KMS-11 (cell line): ENCODE measurements around the gene BABAM2.
A peak's percentile ranks its signal among the peaks of the same experiment; 100 is the strongest.

ENCODE experiments used
- H2AFZ ChIP-seq: fragments of 200-600 bp; sonication (generic); 2 replicates; pipeline ENCODE4 v1.6.1; 2016; ENCODE audit warnings: antibody characterized with exemption, mixed run types, low read depth
- H3K27ac ChIP-seq: fragments of 200-600 bp; sonication (generic); 2 replicates; pipeline ENCODE4 v1.6.1; 2016; ENCODE audit warnings: mild to moderate bottlenecking, mixed run types
- H3K27me3 ChIP-seq: fragments of 200-600 bp; sonication (generic); 2 replicates; pipeline ENCODE4 v1.6.1; 2017; ENCODE audit warnings: mild to moderate bottlenecking, low read depth, mixed run types, moderate library complexity; ENCODE audit not compliant: insufficient read depth
- H3K36me3 ChIP-seq: fragments of 200-600 bp; sonication (generic); 2 replicates; pipeline ENCODE4 v1.6.1; 2017; ENCODE audit warnings: mild to moderate bottlenecking, mixed run types; ENCODE audit not compliant: insufficient read depth
- H3K4me1 ChIP-seq: fragments of 200-600 bp; sonication (generic); 2 replicates; pipeline ENCODE4 v1.6.1; 2016; ENCODE audit warnings: mild to moderate bottlenecking, low read depth, mixed run types; ENCODE audit not compliant: poor library complexity, severe bottlenecking
- H3K4me2 ChIP-seq: fragments of 200-600 bp; sonication (generic); 2 replicates; pipeline ENCODE4 v1.7.0; 2016; ENCODE audit warnings: mild to moderate bottlenecking, mixed run types
- H3K4me3 ChIP-seq: fragments of 200-600 bp; sonication (generic); IDR thresholded peaks from 2 replicates; pipeline ENCODE4 v1.6.1; 2017; ENCODE audit warnings: low read depth, low read length, mixed read lengths; ENCODE audit not compliant: insufficient read depth
- H3K79me2 ChIP-seq: fragments of 200-600 bp; sonication (generic); 2 replicates; pipeline ENCODE4 v1.6.1; 2016; ENCODE audit warnings: low read depth, mixed run types; ENCODE audit not compliant: insufficient read depth
- H3K9ac ChIP-seq: fragments of 200-600 bp; sonication (generic); 2 replicates; pipeline ENCODE4 v1.6.1; 2016; ENCODE audit warnings: mild to moderate bottlenecking, mixed run types
- H4K20me1 ChIP-seq: fragments of 200-600 bp; sonication (generic); 2 replicates; pipeline ENCODE4 v1.6.1; 2016; ENCODE audit warnings: mild to moderate bottlenecking, mixed run types; ENCODE audit not compliant: insufficient read depth
- TF ChIP-seq, protein P1 (sequence below): fragments of 200-600 bp; sonication (generic); conservative IDR thresholded peaks from 2 replicates; pipeline ENCODE4 v1.6.1; 2017; ENCODE audit warnings: low read depth, mild to moderate bottlenecking, antibody characterized with exemption, low read length, moderate library complexity, mixed read lengths

Gene BABAM2

DNA sequence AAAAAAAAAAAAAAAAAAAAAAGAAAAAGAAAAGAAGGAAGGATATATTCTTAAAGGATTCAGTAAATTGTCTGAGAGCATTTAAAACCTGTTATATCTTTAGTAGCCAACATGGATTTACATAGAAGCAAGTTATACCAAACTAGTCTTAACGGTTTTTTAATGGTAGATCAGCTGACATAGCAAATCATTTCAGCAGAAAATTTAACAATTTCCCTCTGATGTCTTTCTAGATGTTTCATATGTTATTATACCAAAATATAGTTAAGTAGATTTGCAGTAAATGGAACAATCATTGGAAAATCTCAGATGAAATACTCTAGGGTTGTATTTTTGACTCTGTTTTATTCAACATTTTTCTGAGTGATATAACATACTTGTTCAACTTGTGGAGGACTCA is 72.9 kb downstream of the BABAM2 start:
- Histone ChIP-seq H3K4me1 (peaks cover 84% of the 10 kb centered on the region), H3K4me3 (no peak overlapping the region), H4K20me1 (no peaks in the 10 kb centered on the region), H3K4me2 (no peak overlapping the region), H2AFZ (no peak overlapping the region), H3K27me3 (no peaks in the 10 kb centered on the region), H3K36me3 (no peaks in the 10 kb centered on the region), H3K27ac (no peak overlapping the region), H3K9ac (no peak overlapping the region), H3K79me2 (peaks cover 32% of the 10 kb centered on the region; the same call in 1 of the 2 replicates)
- TF ChIP-seq, protein P1, sequence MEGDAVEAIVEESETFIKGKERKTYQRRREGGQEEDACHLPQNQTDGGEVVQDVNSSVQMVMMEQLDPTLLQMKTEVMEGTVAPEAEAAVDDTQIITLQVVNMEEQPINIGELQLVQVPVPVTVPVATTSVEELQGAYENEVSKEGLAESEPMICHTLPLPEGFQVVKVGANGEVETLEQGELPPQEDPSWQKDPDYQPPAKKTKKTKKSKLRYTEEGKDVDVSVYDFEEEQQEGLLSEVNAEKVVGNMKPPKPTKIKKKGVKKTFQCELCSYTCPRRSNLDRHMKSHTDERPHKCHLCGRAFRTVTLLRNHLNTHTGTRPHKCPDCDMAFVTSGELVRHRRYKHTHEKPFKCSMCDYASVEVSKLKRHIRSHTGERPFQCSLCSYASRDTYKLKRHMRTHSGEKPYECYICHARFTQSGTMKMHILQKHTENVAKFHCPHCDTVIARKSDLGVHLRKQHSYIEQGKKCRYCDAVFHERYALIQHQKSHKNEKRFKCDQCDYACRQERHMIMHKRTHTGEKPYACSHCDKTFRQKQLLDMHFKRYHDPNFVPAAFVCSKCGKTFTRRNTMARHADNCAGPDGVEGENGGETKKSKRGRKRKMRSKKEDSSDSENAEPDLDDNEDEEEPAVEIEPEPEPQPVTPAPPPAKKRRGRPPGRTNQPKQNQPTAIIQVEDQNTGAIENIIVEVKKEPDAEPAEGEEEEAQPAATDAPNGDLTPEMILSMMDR, result no peak

- no peak overlapping the region for H3K4me3 ChIP-seq
- H2AFZ ChIP-seq, result no peak overlapping the region
- peaks cover 78% of the 10 kb centered on the region for H3K4me1 ChIP-seq
- H3K27me3 ChIP-seq, result no peaks in the 10 kb centered on the region
- TF ChIP-seq, protein P1, result no peak
- no peak overlapping the region for H3K9ac ChIP-seq
- H3K36me3 ChIP-seq, result no peaks in the 10 kb centered on the region
- no peak overlapping the region for H3K27ac ChIP-seq
- no peak overlapping the region for H3K4me2 ChIP-seq
- H4K20me1 ChIP-seq, result no peaks in the 10 kb centered on the region
- H3K79me2 ChIP-seq, result peaks cover 32% of the 10 kb centered on the region; the same call in 1 of the 2 replicates
These were observed 73.5 kb downstream of the BABAM2 start for GRCh38 chr2:27964067-27964466.

DNA sequence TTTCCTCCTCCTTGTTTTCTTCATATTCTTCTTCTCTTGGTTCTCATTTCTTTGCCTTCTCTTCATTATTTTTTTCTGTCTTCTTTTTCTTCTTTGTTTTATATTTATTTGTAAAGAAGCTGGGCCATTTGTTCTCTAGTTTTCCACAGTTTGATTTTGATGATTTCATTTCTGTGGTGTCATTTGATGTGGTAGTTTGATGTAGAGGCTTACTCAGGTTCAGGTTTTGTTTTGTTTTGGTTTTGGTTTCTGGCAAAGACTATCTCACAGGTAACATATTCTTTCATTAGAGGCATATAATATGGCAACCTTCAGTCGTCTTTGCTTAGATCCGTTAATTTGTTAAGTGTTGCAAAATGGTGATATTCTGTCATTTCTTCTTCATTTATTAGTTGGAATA is 75.3 kb downstream of the BABAM2 start:
- TF ChIP-seq, protein P1, result no peak
- no peak overlapping the region for H3K4me3 ChIP-seq
- no peaks in the 10 kb centered on the region for H4K20me1 ChIP-seq
- peak overlapping the region; percentile 71 for H3K27ac ChIP-seq
- H3K36me3 ChIP-seq, result no peaks in the 10 kb centered on the region
- peaks cover 32% of the 10 kb centered on the region; the same call in 1 of the 2 replicates for H3K79me2 ChIP-seq
- peak overlapping the region; percentile 88 for H3K4me2 ChIP-seq
- H3K4me1 ChIP-seq, result peaks cover 64% of the 10 kb centered on the region
- H3K9ac ChIP-seq, result peak overlapping the region; percentile 18; the same call in 1 of the 2 replicates
- no peaks in the 10 kb centered on the region for H3K27me3 ChIP-seq
- H2AFZ ChIP-seq, result peak overlapping the region; percentile 13; the same call in 1 of the 2 replicates

DNA sequence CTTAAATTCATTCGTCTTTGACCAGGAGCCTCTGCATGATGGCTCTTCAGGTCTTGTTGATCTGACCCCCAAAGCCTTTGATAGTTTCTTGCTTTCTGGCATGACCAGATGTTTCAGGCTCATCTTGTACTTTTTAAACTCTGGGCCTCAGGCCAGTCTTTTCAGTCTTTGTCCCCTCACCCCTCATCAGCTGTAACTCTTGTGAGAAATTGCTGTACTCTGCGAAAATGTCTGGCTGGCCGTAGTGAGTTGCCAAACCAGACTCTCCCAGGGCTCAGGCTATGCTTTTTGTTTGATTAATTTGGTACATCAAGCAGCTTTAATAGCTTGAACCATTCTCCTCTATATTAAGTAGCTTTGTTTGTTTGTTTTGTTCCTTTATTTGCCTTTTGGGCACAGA is 75.9 kb downstream of the BABAM2 start:
- no peaks in the 10 kb centered on the region for H4K20me1 ChIP-seq
- H3K4me3 ChIP-seq, result no peak overlapping the region
- peak overlapping the region; percentile 18; the same call in 1 of the 2 replicates for H3K9ac ChIP-seq
- no peaks in the 10 kb centered on the region for H3K36me3 ChIP-seq
- H3K27ac ChIP-seq, result peak overlapping the region; percentile 71
- no peaks in the 10 kb centered on the region for H3K27me3 ChIP-seq
- TF ChIP-seq, protein P1, result no peak
- H3K4me2 ChIP-seq, result peak overlapping the region; percentile 88
- H3K4me1 ChIP-seq, result peaks cover 57% of the 10 kb centered on the region
- peaks cover 32% of the 10 kb centered on the region; the same call in 1 of the 2 replicates for H3K79me2 ChIP-seq
- H2AFZ ChIP-seq, result peak overlapping the region; percentile 13; the same call in 1 of the 2 replicates
